ENCODE results near the gene EPS8L1.

The EPS8L1 gene

DNA sequence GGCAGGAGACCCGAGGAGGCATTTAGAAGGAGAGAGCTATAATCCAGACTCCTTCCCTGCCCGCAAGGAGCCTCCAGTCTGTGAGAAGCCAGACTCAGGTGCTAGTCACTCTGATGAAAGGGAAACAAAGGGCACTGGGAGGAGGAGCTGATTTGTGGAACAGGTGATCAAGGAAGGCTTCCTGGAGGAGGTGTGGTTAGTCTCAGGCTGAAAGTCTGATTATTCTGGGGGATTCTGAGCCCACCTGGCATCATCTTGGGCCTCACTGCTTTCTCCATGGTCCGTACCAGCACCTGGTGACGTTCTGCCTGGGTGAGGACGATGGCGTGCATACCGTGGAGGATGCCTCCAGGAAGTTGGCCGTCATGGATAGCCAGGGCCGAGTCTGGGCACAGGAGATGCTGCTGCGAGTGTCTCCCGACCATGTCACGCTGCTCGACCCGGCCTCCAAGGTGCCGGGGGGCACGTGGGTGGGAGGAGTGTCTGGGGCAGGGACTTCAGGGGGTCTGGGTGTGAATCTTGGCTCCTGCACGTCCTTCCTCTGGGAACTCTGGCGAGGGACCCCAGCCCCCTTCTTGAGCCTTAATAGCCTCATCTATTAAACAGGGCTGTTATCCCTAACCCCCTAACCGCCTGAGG lies 3.9 kb downstream of the EPS8L1 start:
- in situ Hi-C loops (cut with MboI; ENCODE audit: low sequenced_read_pairs), result no loop called here

DNA sequence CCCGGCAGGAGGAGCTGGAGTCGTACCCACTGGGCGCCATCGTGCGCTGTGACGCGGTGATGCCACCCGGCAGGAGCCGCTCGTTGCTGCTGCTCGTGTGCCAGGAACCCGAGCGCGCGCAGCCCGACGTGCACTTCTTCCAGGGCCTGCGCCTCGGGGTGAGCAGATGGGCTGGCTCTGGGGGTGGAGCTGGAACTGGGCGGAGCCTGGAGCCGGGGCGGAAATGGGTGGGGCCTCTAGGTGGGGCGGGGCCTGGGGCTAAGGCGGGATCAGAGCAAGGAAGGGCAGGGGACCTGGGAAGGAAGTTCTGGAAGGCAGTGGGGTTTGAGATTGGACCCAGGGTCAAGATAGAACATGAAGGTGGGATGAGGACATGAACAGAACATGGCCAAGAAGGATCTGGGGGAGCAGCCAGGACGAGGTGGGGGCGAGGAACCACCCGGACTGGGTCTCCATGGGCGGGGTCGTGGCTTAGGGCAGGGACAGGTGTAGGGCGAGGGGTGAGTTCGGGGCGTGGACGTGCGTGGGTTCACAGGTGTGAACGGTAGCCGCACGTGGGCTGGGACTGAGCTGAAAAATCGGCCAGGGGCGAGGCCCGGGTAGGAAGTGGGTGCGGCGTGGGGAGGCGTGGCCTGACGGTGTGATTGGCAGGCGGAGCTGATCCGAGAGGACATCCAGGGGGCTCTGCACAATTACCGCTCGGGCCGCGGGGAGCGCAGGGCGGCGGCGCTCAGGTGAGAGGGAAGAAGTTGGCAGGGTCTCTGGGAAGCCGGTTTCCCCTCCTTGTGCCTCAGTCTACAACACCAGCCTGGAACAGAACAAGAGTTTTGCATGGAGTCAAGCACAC lies 4.7 kb downstream of the EPS8L1 start:
- in situ Hi-C loops (cut with MboI; ENCODE audit: low sequenced_read_pairs), result no loop called here

DNA sequence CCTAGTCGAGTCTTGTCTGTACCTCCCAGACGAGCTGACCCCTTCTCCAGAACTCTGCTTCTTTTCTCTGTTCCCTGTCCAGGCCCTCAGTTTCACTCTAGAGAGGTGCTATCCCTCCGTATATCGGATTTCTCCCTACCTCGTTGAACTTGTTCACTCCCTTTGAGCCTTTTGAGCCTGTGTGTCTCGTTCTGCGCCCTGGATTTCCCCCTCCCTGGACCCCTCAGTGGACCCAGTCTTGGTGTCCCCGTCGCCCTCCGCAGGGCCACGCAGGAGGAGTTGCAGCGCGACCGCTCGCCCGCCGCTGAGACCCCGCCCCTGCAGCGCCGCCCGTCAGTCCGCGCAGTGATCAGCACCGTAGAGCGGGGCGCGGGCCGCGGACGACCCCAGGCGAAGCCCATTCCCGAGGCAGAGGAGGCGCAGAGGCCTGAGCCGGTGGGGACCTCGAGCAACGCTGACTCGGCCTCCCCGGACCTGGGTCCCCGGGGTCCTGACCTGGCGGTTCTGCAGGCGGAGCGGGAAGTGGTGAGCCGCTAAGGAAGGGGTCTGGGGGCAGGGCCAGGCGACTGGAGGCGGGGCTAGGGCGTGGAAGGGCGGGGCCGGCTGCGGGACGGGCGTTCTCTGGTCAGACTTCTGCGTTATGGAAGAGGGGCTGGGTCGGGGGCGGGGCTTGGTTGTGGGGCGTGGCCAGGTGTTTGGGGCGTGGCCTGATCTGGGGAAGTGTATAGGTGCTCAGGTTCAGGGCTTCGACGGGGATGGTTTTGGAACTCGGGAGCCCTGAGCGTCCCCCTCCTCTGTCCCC lies 5.5 kb downstream of the EPS8L1 start:
- in situ Hi-C loops (cut with MboI; ENCODE audit: low sequenced_read_pairs), result no loop called here

- in situ Hi-C loops (cut with MboI; ENCODE audit: low sequenced_read_pairs), result no loop called here
Observed at GRCh38 chr19:55081770-55082019, 6.0 kb downstream of the EPS8L1 start.

DNA sequence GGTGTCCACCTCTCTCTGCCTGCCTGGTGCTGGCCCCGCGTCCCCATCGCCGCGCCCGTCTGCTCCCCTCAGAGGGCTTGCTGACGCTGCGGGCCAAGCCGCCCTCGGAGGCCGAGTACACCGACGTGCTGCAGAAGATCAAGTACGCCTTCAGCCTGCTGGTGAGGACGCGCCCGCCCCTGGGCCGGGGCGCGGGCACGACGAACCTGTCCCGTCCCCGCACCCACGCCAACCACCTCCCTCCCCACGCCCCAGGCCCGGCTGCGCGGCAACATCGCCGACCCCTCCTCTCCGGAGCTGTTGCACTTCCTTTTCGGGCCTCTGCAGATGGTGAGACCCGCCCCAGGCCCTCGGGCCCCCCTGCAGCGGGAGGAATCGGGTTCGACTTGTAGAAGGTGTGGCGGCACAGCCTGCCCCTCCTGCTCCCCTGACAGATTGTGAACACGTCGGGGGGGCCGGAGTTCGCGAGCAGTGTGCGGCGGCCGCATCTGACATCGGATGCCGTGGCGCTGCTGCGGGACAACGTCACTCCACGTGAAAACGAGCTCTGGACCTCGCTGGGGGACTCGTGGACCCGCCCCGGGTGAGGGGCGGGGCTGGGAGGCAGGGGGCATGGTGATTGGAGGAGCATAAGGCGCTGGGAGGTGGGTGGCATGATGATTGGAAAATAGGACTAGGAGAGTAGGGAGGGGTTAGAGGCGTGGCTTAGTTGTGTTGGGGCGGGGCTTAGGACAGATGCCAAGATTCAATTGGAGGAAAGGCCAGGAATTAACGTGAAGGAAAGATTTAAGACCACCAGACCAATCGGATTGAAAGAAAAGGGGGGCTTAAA lies 6.6 kb downstream of the EPS8L1 start:
- in situ Hi-C loops (cut with MboI; ENCODE audit: low sequenced_read_pairs), result no loop called here

GRCh38 chr19:55083004-55083850 lies 7.6 kb downstream of the EPS8L1 start:
- in situ Hi-C loops (cut with MboI; ENCODE audit: low sequenced_read_pairs), result no loop called here

DNA sequence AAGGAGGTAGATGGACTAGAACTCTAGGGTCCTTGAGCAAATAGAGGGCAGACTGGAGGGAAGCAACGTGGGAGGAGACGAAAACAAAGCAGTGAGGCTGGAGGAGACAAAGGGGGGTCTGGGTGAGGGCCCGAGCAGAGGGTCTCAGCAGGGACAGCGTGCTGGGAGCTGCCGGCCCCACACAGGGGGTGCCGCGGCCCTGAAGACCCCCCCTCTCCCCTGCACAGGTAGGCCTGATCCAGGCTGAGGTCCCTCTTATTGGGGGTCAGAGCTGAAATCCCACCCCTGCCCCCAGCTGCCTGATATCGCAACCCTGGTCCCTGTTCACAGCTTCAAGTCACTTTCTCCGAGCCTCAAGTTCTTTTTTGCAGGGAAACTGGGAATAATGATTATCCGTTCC lies 8.7 kb downstream of the EPS8L1 start:
- in situ Hi-C loops (cut with MboI; ENCODE audit: low sequenced_read_pairs), result no loop called here

- in situ Hi-C loops (cut with MboI; ENCODE audit: low sequenced_read_pairs), result no loop called here
Observed at GRCh38 chr19:55085923-55086715, 10.4 kb downstream of the EPS8L1 start.

- in situ Hi-C loops (cut with MboI; ENCODE audit: low sequenced_read_pairs), result no loop called here
Observed at GRCh38 chr19:55086730-55087541, 11.3 kb downstream of the EPS8L1 start.

DNA sequence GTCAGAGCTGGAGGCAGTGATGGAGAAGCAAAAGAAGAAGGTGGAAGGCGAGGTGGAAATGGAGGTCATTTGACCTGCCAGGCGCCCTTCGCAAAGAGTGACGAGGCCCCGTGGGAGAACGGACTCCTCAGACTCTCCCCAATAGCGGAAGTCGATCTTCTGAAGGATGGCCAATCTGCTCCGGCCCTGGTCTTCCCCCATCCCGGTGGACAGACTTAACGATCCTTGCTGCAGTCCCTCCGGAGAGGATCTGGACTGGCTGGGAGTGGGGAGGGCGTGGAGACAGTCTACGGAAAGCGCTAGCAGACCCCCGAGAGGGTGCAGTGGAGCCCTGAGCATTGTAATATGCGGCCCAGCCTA lies 11.9 kb downstream of the EPS8L1 start:
- in situ Hi-C loops (cut with MboI; ENCODE audit: low sequenced_read_pairs), result no loop called here

- in situ Hi-C loops (cut with MboI; ENCODE audit: low sequenced_read_pairs), result no loop called here
Observed at GRCh38 chr19:55088021-55088451, 12.4 kb downstream of the EPS8L1 start.

- in situ Hi-C loops (cut with MboI; ENCODE audit: low sequenced_read_pairs), result no loop called here
Observed at GRCh38 chr19:55088543-55089341, 13.1 kb downstream of the EPS8L1 start.

DNA sequence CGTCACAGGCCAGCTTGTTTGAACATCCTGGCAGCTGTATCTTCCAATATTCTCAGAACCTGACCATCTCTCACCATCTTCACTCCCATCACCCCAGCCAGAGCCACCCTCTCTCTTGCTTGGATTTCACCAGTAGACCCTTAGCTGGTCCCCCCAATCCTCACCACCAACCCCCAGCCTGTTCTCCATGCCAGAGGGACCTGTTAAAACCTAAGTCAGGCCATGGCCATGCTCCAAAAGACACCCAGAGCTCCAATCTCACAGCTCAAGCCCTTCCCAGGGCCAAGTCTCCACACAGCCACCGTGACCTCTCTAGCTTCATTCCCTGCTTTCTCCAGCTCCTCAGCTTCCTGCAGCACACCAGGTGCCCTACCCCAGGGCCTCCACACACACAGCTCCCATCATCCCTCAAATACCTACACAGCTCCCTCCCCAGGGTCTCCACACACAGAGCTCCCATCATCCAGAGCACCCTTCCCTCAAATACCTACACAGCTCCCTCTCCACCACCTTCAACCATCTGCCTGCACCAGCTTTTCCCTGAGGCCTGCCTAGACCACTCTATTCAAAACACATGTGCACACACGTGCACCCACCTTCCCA lies 13.8 kb downstream of the EPS8L1 start:
- in situ Hi-C loops (cut with MboI; ENCODE audit: low sequenced_read_pairs), result no loop called here

DNA sequence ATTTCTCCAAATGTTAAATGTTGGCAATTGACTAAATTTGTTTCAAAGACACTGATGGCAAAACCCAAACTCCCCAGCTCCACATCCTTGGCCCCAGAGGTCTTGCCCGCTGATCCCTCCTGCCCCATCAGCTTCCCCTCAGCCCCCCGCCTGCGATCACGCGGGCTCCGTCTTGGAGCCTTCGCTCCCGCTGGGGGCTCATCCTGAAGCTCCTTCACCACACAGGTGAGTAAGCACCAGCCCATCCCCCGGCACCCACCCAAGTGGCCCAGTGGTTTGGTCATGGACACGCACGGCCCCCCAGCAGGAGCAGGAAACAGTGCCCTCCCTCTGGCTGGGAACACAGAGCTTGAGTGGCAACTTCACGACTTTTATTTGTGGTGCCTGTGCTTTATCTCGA lies 14.9 kb downstream of the EPS8L1 start:
- in situ Hi-C loops (cut with MboI; ENCODE audit: low sequenced_read_pairs), result no loop called here

DNA sequence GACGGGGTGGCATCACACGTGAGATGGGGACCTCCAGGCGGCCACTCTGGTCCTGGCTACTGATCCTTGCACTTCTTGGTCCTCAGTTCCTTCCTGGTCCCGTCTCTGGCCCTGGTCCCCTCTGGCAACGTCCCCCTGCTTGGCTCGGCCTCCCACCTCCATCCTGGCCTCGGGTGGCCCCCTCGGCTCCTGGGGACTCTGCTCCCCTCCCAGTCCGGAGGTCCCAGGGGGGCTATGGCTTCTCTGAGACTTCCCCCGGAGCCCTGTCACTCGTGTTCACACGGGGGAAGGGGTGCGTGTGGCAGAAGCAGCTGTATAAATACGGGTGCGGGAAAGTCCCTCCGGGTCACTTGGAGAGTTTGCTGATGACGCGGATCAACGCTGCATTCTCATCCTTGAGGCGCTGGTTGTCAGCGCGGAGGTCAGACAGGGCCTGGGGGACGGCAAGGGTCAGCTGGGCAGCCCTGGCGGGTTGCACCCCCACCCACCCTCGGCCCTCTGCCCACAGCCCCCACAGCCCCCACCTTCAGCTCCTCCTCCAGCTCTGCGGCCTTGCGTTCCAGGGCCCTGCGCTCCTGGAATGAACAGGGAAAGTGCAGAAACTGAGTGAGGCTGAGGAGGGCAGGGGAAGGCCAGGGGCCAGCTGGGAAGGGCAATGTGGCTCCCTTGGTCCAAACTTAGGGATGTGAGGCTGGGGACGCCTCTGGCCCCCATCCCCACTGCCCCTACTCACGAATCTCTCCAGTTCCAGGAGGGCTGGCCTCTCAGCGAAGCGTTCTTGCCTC lies 15.6 kb downstream of the EPS8L1 start:
- in situ Hi-C loops (cut with MboI; ENCODE audit: low sequenced_read_pairs), result no loop called here

GRCh38 chr19:55091955-55092354 lies 16.3 kb downstream of the EPS8L1 start:
- in situ Hi-C loops (cut with MboI; ENCODE audit: low sequenced_read_pairs), result no loop called here
